MCF 10A (cell line): Measurements from ENCODE around the gene TMCC2. TPM values are rescaled to one million over a fixed set of nuclear protein-coding genes. Genes with fewer than 3 reads are reported as not detected.

Experiments used
- BruUV-seq: library from RNA; stranded (reverse); fragments of 400-500 nt; replicated peaks from 2 replicates; lab custom pipeline; 2021; lab: Mats Ljungman, UMichigan
- CTCF ChIA-PET: fragments of 300-600 bp; sonication (Branson Sonifier 250); formaldehyde crosslinking; extraction: SDS; loops from one replicate; lab custom pipeline; 2021; ENCODE audit warnings: antibody characterized with exemption, inconsistent platforms; lab: Yijun Ruan, JAX
- POLR2A ChIA-PET: fragments of 300-600, 350-650 bp; sonication (Branson Sonifier 250); formaldehyde crosslinking; extraction: SDS; loops from one replicate; lab custom pipeline; 2020; ENCODE audit warnings: antibody characterized with exemption, inconsistent platforms; lab: Yijun Ruan, JAX
- DNase-seq: peaks from one replicate; pipeline ENCODE4 v3.0.0-alpha.2; 2018; ENCODE audit not compliant: unreplicated experiment
- H3K27ac Mint-ChIP-seq: one replicate; pipeline ENCODE4 v1.8.0; 2022; ENCODE audit warnings: mild to moderate bottlenecking, low read depth, mixed read lengths; ENCODE audit not compliant: unreplicated experiment
- H3K27me3 Mint-ChIP-seq: one replicate; pipeline ENCODE4 v1.8.0; 2022; ENCODE audit warnings: mixed read lengths; ENCODE audit not compliant: insufficient read depth, unreplicated experiment
- H3K36me3 Mint-ChIP-seq: one replicate; pipeline ENCODE4 v1.8.0; 2022; ENCODE audit warnings: mild to moderate bottlenecking, moderate library complexity, mixed read lengths; ENCODE audit not compliant: insufficient read depth, unreplicated experiment
- H3K4me1 Mint-ChIP-seq: one replicate; pipeline ENCODE4 v1.8.0; 2022; ENCODE audit warnings: mixed read lengths; ENCODE audit not compliant: insufficient read depth, unreplicated experiment
- H3K4me3 Mint-ChIP-seq: one replicate; pipeline ENCODE4 v1.8.0; 2022; ENCODE audit warnings: mild to moderate bottlenecking, moderate library complexity, mixed read lengths; ENCODE audit not compliant: unreplicated experiment
- H3K9me3 Mint-ChIP-seq: one replicate; pipeline ENCODE4 v1.8.0; 2022; ENCODE audit warnings: mixed read lengths; ENCODE audit not compliant: unreplicated experiment
- CTCF ChIP-seq: fragments of 200-600 bp; IDR thresholded peaks from one replicate; pipeline ENCODE4 v1.8.0; 2022; ENCODE audit warnings: antibody characterized with exemption, mild to moderate bottlenecking; ENCODE audit not compliant: unreplicated experiment
- intact Hi-C: fragments of 100-400 bp; cut with micrococcal nuclease; formaldehyde crosslinking; loops from 2 replicates; pipeline ENCODE4 v1.14.1; 2022
- total RNA-seq: library from RNA; stranded (reverse); gene quantifications from 2 replicates; pipeline ENCODE4 v1.2.3, GENCODE V29; 2022

Gene TMCC2
- total RNA-seq, 1 experiment from 2014 or later: 0.79 TPM

GRCh38 chr1:205319081-205320018, 91.6 kb downstream of the TMCC2 start:
- intact Hi-C loops: loop anchor here (2.0 to 5.0 kb wide), 2 partner anchors 21 to 197 kb away; partner anchors contain the start of gene RBBP5
- peaks cover 53% of the 10 kb centered on the region for H3K4me1 Mint-ChIP-seq
- TF ChIP-seq CTCF: no peak
- BruUV-seq: no TSS peak
- H3K36me3 Mint-ChIP-seq: no peaks in the 10 kb centered on the region
- DNase-seq: peak; percentile 99
- ChIA-PET CTCF (interaction anchor here (0.6 to 27.7 kb wide), 18 partner anchors 11 to 1815 kb away, joined by 3 to 1857 read pairs (median 5); no protein-coding TSS in a partner anchor), POLR2A (interaction anchor here (0.6 to 9.8 kb wide), 22 partner anchors 13 to 1286 kb away, joined by 3 to 335 read pairs (median 5); partner anchors contain the start of genes ELK4, RBBP5 and TMCC2)
- peak overlapping the region; percentile 58 for H3K27ac Mint-ChIP-seq
- H3K4me3 Mint-ChIP-seq: peak overlapping the region; percentile 99
- H3K27me3 Mint-ChIP-seq: no peaks in the 10 kb centered on the region
- H3K9me3 Mint-ChIP-seq: no peaks in the 10 kb centered on the region

GRCh38 chr1:205321162-205321958, 93.6 kb downstream of the TMCC2 start, which contains the start of gene NUAK2:
Gene NUAK2, minus strand, starts transcription at chr1:205321745. Its CDS starts 117 bp downstream, at chr1:205321628.
- Mint-ChIP-seq H3K9me3 (no peaks in the 10 kb centered on the region), H3K36me3 (no peaks in the 10 kb centered on the region), H3K27ac (peak within 1 kb of the TSS; percentile 54), H3K27me3 (no peaks in the 10 kb centered on the region), H3K4me3 (peak within 1 kb of the TSS; percentile 99), H3K4me1 (peaks cover 56% of the 10 kb centered on the region)
- peak; percentile 64 for TF ChIP-seq CTCF
- ChIA-PET CTCF (interaction anchor here (0.5 to 27.7 kb wide), 19 partner anchors 10 to 497 kb away, joined by 3 to 1857 read pairs (median 4); no protein-coding TSS in a partner anchor), POLR2A (interaction anchor here (0.7 to 9.8 kb wide), 22 partner anchors 13 to 1461 kb away, joined by 3 to 335 read pairs (median 3); partner anchors contain the start of genes DSTYK, RBBP5 and TMCC2)
- BruUV-seq: TSS peak; percentile 36
- intact Hi-C loops: loop anchor here (1.0 to 5.0 kb wide), 3 partner anchors 37 to 199 kb away; partner anchors contain the start of gene RBBP5
- peak; percentile 97 for DNase-seq

GRCh38 chr1:205321959-205322283, 94.2 kb downstream of the TMCC2 start:
- no peaks in the 10 kb centered on the region for H3K9me3 Mint-ChIP-seq
- H3K27ac Mint-ChIP-seq: no peak overlapping the region
- no TSS peak for BruUV-seq
- peaks cover 5% of the 10 kb centered on the region for H3K27me3 Mint-ChIP-seq
- intact Hi-C loops: loop anchor here (1.0 to 5.0 kb wide), 3 partner anchors 38 to 200 kb away; partner anchors contain the start of gene RBBP5
- H3K4me3 Mint-ChIP-seq: peak overlapping the region; percentile 99
- ChIA-PET POLR2A (interaction anchor here (0.7 to 9.8 kb wide), 12 partner anchors 20 to 805 kb away, joined by 3 to 335 read pairs (median 4); no protein-coding TSS in a partner anchor), CTCF (interaction anchor here (0.5 to 27.7 kb wide), 13 partner anchors 9 to 446 kb away, joined by 3 to 1857 read pairs (median 8); no protein-coding TSS in a partner anchor)
- peaks cover 50% of the 10 kb centered on the region for H3K4me1 Mint-ChIP-seq
- TF ChIP-seq CTCF: no peak
- no peaks in the 10 kb centered on the region for H3K36me3 Mint-ChIP-seq
- no peak for DNase-seq

Other genes with a start within 250 kb of the TMCC2 start
- gene CNTN2, start 184.7 kb upstream of the TMCC2 start, total RNA-seq: 0.05 TPM in 1 of 2 replicates, not detected in the other
- gene TMEM81, start 143.5 kb upstream of the TMCC2 start, total RNA-seq: 4.2 and 4.8 TPM in 2 replicates
- gene RBBP5, start 106.0 kb upstream of the TMCC2 start, total RNA-seq: 24.8 and 30.4 TPM in 2 replicates
- 18.4 and 21.5 TPM in 2 replicates for gene DSTYK, start 16.2 kb upstream of the TMCC2 start, total RNA-seq
- gene NUAK2, start 93.8 kb downstream of the TMCC2 start, total RNA-seq: 2.8 and 6.0 TPM in 2 replicates
- gene KLHDC8A, start 129.0 kb downstream of the TMCC2 start, total RNA-seq: not detected in 2 replicates
- gene LEMD1, start 194.1 kb downstream of the TMCC2 start, total RNA-seq: 1.4 TPM in 2 replicates
- gene BLACAT1, start 228.1 kb downstream of the TMCC2 start, total RNA-seq: 0.72 and 1.1 TPM in 2 replicates